Uterus (tissue), 4 donors: ENCODE results near the gene C1orf159. TPM values are rescaled to one million over a fixed set of nuclear protein-coding genes. Genes with fewer than 3 reads are reported as not detected.

Experiments
- DNase-seq, 2 donors: peaks; one replicate each; pipeline ENCODE4 v3.0.0-alpha.2; 2019 to 2020
- H3K27ac ChIP-seq, 2 donors: fragments of 200-600 bp; sonication (generic); 1 replicate in 1 of 2; 2 replicates in 1 of 2; pipeline ENCODE4 v1.5.1; 2016 to 2018
- H3K27me3 ChIP-seq, 2 donors: fragments of 200-600 bp; sonication (generic); one replicate each; pipeline ENCODE4 v1.5.1; 2018 to 2019; ENCODE audit warnings: control low read depth in 1 of 2
- H3K36me3 ChIP-seq, 2 donors: fragments of 200-600 bp; sonication (generic); one replicate each; pipeline ENCODE4 v1.5.1; 2019; ENCODE audit warnings: control low read depth in 1 of 2
- H3K4me1 ChIP-seq, 2 donors: fragments of 200-600 bp; sonication (generic); one replicate each; pipeline ENCODE4 v1.5.1; 2018 to 2019; ENCODE audit warnings: control low read depth in 1 of 2
- H3K4me3 ChIP-seq, 2 donors: fragments of 200-600 bp; sonication (generic); 1 replicate in 1 of 2; 2 replicates in 1 of 2; pipeline ENCODE4 v1.5.1; 2018 to 2019; ENCODE audit warnings: mild to moderate bottlenecking in 1 of 2
- H3K9me3 ChIP-seq, 2 donors: fragments of 200-600 bp; sonication (generic); one replicate each; pipeline ENCODE4 v1.5.1; 2019; ENCODE audit warnings: control low read depth in 1 of 2
- POLR2A ChIP-seq, 2 donors: fragments of 450-650 bp; IDR thresholded peaks; one replicate each; pipeline ENCODE4 v1.6.1; 2016; ENCODE audit warnings: antibody characterized with exemption in 2 of 2, mild to moderate bottlenecking in 1 of 2, moderate library complexity in 1 of 2
- intact Hi-C: fragments of 100-400 bp; cut with DNase I; formaldehyde crosslinking; loops from one replicate; pipeline ENCODE4 v1.15.1; 2023; ENCODE audit warnings: low total_unique reads
- total RNA-seq, 4 donors: library from RNA; depleted of rRNA in 3 of 4; stranded (reverse); fragments of >200 nt in 3 of 4; gene quantifications; one replicate each; pipeline versions ENCODE4 v1.1.0 to v1.2.4, GENCODE V29; 2014 to 2023
- TF ChIP-seq, protein P1 (sequence below), 4 experiments: fragments of 200-600 bp in 2 of 4; fragments of 450-650 bp in 2 of 4; sonication (generic) in 2 of 4; IDR thresholded peaks; one replicate each; pipeline ENCODE4 v1.5.1; 2016 to 2019; ENCODE audit warnings: antibody characterized with exemption in 4 of 4, mild to moderate bottlenecking in 2 of 4, moderate library complexity in 1 of 4
- donor health status: DM: yes; HTN: yes; CAD: no.

The C1orf159 gene
- total RNA-seq, 4 donors from 2014 or later = 4.9 to 20.0 (median 17.9) TPM

DNA sequence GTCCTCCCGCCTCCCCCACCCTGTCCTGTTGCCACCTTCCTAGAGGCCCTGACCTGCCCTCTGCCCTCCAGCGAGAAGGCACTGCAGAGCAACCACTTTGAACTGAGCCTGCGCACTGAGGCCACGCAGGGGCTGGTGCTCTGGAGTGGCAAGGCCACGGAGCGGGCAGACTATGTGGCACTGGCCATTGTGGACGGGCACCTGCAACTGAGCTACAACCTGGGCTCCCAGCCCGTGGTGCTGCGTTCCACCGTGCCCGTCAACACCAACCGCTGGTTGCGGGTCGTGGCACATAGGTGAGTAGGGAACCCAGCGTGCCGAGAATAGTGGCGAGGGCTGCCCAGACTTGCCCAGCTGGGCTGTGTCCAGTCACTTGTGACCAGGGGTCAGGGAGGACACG, 62.2 kb downstream of the C1orf159 start:
- intact Hi-C loops = no loop called here
- no peak overlapping the region for H3K4me3 ChIP-seq
- peaks cover 0 to 4% of the 10 kb centered on the region in 2 donors for H3K27me3 ChIP-seq
- no peak for DNase-seq
- TF ChIP-seq, protein P1, sequence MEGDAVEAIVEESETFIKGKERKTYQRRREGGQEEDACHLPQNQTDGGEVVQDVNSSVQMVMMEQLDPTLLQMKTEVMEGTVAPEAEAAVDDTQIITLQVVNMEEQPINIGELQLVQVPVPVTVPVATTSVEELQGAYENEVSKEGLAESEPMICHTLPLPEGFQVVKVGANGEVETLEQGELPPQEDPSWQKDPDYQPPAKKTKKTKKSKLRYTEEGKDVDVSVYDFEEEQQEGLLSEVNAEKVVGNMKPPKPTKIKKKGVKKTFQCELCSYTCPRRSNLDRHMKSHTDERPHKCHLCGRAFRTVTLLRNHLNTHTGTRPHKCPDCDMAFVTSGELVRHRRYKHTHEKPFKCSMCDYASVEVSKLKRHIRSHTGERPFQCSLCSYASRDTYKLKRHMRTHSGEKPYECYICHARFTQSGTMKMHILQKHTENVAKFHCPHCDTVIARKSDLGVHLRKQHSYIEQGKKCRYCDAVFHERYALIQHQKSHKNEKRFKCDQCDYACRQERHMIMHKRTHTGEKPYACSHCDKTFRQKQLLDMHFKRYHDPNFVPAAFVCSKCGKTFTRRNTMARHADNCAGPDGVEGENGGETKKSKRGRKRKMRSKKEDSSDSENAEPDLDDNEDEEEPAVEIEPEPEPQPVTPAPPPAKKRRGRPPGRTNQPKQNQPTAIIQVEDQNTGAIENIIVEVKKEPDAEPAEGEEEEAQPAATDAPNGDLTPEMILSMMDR (IDR thresholded peaks at IDR 0.05) = no peak
- no peak for TF ChIP-seq POLR2A (IDR thresholded peaks at IDR 0.05)
- no peak overlapping the region for H3K27ac ChIP-seq
- no peaks in the 10 kb centered on the region for H3K9me3 ChIP-seq
- H3K36me3 ChIP-seq = no peaks in the 10 kb centered on the region
- H3K4me1 ChIP-seq = no peaks in the 10 kb centered on the region

DNA sequence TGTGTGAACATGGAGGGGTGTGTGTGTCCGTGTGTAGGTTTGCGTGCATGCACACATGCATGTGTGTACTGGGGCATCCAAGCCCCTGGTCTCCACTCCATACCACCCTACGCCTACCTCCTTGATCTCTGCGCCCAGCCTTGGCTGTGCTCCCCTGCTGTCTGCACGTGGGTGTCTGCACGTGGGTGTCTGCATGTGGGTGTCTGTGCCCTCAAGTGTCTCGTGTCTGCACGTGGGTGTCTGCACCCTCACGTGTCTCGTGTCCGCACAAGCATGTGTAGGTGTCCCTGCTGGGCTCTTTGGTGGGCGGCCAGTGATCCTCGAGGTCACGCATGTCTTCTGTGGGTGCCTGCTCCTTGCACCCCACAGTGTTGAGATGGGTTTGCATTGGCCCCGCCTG, 62.9 kb downstream of the C1orf159 start:
- no peak overlapping the region for H3K27ac ChIP-seq
- no peak for DNase-seq
- no peaks in the 10 kb centered on the region for H3K36me3 ChIP-seq
- intact Hi-C loops = no loop called here
- TF ChIP-seq, protein P1 (IDR thresholded peaks at IDR 0.05) = no peak
- no peak for TF ChIP-seq POLR2A (IDR thresholded peaks at IDR 0.05)
- no peak overlapping the region for H3K4me3 ChIP-seq
- H3K4me1 ChIP-seq = no peaks in the 10 kb centered on the region
- no peaks in the 10 kb centered on the region for H3K9me3 ChIP-seq
- H3K27me3 ChIP-seq = peaks cover 0 to 2% of the 10 kb centered on the region in 2 donors

DNA sequence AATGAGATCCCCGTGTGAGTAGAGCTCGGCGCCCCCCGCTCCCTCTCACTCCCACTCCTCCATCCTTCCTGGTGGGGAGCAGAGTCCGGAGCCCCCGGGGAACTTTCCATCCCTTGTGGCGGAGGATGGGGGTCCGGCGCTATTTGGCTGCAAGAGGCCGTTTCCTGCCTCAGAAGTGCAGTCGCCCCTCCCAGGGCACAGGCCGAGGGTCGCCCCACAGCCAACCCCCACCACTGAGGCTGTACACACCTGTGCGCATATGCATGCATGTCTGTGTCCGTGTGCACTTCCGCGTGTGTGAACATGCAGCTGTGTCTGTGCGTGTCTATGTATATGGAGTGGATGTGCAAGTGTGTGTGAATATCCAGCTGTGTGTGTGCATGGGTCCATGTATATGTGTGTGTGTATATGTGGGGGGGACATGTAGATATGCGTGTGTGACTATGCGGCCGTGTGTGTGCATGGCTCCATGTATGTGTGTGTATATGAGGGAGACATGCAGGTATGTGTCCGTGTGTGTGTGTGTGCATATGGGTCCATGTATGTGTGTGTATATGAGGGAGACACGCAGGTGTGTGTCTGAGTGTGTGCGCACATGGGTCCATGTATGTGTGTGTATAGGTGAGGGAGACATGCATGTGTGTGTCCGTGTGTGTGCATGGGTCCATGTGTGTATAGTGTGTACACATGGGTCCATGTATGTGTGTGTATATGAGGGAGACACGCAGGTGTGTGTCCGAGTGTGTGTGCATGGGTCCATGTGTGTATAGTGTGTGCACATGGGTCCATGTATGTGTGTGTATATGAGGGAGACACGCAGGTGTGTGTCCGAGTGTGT, 63.7 kb downstream of the C1orf159 start:
- intact Hi-C loops = no loop called here
- H3K9me3 ChIP-seq = no peaks in the 10 kb centered on the region
- TF ChIP-seq POLR2A (IDR thresholded peaks at IDR 0.05) = no peak
- TF ChIP-seq, protein P1 (IDR thresholded peaks at IDR 0.05) = no peak
- no peaks in the 10 kb centered on the region for H3K27me3 ChIP-seq
- no peak overlapping the region for H3K27ac ChIP-seq
- no peak overlapping the region for H3K4me3 ChIP-seq
- no peak for DNase-seq
- no peaks in the 10 kb centered on the region for H3K36me3 ChIP-seq
- no peaks in the 10 kb centered on the region for H3K4me1 ChIP-seq

DNA sequence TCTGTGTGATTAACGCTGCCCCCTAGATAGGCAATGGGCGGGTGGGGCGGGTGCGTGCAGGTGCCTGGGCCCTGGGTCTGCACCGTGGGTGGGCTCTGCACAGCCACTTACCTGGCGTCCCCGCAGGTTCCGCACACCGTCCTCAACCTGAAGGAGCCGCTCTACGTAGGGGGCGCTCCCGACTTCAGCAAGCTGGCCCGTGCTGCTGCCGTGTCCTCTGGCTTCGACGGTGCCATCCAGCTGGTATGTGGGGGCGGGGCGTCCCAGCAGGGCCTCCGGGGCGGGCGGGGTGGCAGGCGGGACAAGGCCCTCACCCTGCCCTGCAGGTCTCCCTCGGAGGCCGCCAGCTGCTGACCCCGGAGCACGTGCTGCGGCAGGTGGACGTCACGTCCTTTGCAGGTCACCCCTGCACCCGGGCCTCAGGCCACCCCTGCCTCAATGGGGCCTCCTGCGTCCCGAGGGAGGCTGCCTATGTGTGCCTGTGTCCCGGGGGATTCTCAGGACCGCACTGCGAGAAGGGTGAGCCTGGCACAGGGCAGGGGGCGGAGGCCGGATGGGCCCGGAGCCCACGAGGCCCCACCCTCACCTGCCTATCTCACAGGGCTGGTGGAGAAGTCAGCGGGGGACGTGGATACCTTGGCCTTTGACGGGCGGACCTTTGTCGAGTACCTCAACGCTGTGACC, 64.6 kb downstream of the C1orf159 start:
- no peaks in the 10 kb centered on the region for H3K36me3 ChIP-seq
- TF ChIP-seq, protein P1 (IDR thresholded peaks at IDR 0.05) = no peak
- no peak for TF ChIP-seq POLR2A (IDR thresholded peaks at IDR 0.05)
- H3K27me3 ChIP-seq = no peaks in the 10 kb centered on the region
- no peak overlapping the region for H3K27ac ChIP-seq
- no peak for DNase-seq
- no peak overlapping the region for H3K4me3 ChIP-seq
- H3K9me3 ChIP-seq = no peaks in the 10 kb centered on the region
- intact Hi-C loops = no loop called here
- no peaks in the 10 kb centered on the region for H3K4me1 ChIP-seq

DNA sequence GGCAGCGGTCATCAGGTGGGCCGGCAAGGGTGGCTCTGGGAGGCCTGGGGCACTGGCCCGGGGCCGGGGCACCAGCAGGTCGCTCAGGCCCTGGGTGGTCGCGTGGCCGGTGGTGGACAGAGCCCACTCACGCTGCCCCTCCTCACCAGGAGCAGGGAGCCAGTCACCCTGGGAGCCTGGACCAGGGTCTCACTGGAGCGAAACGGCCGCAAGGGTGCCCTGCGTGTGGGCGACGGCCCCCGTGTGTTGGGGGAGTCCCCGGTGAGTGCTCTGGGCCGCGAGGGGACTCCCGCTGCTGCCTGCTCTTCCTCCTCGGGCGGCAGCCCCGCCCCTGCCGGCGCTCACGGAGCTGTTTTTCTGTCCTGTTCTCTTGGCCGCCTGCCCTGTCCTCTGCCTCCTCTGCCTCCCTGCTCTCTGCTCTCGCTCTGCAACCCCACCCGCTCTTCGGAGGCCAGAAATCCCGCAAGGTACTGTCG, 65.3 kb downstream of the C1orf159 start:
- DNase-seq = no peak
- Histone ChIP-seq H3K9me3 (no peaks in the 10 kb centered on the region), H3K27me3 (no peaks in the 10 kb centered on the region), H3K36me3 (no peaks in the 10 kb centered on the region), H3K27ac (no peak overlapping the region), H3K4me3 (no peak overlapping the region), H3K4me1 (no peaks in the 10 kb centered on the region)
- intact Hi-C loops = no loop called here
- no peak for TF ChIP-seq POLR2A (IDR thresholded peaks at IDR 0.05)
- TF ChIP-seq, protein P1 (IDR thresholded peaks at IDR 0.05) = no peak
